ENCODE measurements around the gene STOX1. TPM values are rescaled to one million over a fixed set of nuclear protein-coding genes. Genes with fewer than 3 reads are reported as not detected.

The STOX1 gene, protein sequence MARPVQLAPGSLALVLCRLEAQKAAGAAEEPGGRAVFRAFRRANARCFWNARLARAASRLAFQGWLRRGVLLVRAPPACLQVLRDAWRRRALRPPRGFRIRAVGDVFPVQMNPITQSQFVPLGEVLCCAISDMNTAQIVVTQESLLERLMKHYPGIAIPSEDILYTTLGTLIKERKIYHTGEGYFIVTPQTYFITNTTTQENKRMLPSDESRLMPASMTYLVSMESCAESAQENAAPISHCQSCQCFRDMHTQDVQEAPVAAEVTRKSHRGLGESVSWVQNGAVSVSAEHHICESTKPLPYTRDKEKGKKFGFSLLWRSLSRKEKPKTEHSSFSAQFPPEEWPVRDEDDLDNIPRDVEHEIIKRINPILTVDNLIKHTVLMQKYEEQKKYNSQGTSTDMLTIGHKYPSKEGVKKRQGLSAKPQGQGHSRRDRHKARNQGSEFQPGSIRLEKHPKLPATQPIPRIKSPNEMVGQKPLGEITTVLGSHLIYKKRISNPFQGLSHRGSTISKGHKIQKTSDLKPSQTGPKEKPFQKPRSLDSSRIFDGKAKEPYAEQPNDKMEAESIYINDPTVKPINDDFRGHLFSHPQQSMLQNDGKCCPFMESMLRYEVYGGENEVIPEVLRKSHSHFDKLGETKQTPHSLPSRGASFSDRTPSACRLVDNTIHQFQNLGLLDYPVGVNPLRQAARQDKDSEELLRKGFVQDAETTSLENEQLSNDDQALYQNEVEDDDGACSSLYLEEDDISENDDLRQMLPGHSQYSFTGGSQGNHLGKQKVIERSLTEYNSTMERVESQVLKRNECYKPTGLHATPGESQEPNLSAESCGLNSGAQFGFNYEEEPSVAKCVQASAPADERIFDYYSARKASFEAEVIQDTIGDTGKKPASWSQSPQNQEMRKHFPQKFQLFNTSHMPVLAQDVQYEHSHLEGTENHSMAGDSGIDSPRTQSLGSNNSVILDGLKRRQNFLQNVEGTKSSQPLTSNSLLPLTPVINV
- total RNA-seq (under 1 TPM; 0.33 to 0.35 TPM), polyA plus RNA-seq (under 1 TPM; 0.17 to 0.21 TPM)

DNA sequence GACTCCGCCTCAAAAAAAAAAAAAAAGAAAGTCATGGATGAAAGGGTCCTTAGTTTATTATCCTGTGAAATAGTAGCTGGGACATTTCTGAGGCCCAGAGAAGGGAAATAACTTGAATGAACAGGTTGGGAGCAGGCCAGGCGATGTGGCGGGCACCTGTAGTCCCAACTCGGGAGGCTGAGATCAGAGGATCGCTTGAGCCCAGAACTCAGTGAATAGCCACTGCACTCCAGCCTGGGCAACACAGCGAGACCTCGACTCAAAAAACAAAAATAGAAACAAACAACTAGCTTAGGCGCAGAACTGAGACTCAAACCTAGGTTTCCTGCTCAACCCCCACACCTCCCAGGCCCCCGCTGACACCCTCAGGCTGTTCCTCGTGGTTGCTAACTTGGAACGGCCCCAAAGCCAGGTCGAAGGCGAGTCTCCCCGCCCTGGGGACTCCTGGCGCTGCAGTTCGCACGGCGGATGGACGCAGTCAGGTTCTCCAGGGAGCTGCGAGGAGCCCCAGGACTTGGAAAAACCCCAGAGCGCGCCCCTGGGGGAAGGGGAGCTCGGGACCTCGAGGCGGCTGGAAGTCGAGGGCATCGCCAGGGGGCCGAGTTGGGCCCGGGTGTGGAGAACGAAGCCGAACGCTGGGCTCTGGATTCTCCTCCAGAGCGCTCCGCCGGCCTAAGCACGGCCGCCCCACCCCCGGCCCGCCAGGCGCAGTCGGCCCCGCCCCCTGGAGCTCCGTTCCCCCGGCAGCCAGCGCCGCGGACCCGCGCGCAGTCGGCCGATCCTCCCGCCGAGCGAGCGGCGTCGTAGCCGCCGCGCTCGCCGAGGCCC is at the start of gene STOX1:
STOX1 (plus strand) TSS at position 768 of the 828 bp plus-strand sequence. CDS start 93 bp downstream, outside the sequence.
- POLR2A ChIA-PET (ENCODE audit: partially characterized antibody): interaction anchor here (0.9 to 1.8 kb wide), 2 partner anchors 9 to 73 kb away, joined by 3 to 5 read pairs; no protein-coding TSS in a partner anchor
- DNase-seq: peak; percentile 44 to 53 (median 47)
- Mint-ChIP-seq H3K36me3 (no peaks in the 10 kb centered on the region), H3K27me3 (no peaks in the 10 kb centered on the region), H3K9me3 (no peaks in the 10 kb centered on the region), H3K4me1 (peaks cover 0 to 16% (median 4%) of the 10 kb centered on the region in 4 donors), H3K27ac (peak within 1 kb of the TSS in 2 of 7 donors; percentile 35 to 38), H3K4me3 (peak within 1 kb of the TSS; percentile 74 to 84 (median 80))
- Histone ChIP-seq H3K4me1 (ENCODE audit: insufficient read depth, low read length) (peaks cover 6% of the 10 kb centered on the region), H3K4me3 (ENCODE audit: low read length in 2 of 2) (peak within 1 kb of the TSS; percentile 39 to 52), H3K9me3 (ENCODE audit: control insufficient read depth in 1 of 2, low read length in 2 of 2) (no peaks in the 10 kb centered on the region), H3K27ac (ENCODE audit: low read depth, low read length) (no peak within 1 kb of the TSS), H3K36me3 (ENCODE audit: insufficient read depth, low read length) (no peaks in the 10 kb centered on the region), H3K27me3 (ENCODE audit: insufficient read depth, low read length) (no peaks in the 10 kb centered on the region)
- CTCF ChIA-PET (ENCODE audit: partially characterized antibody): no interaction called here
- intact Hi-C loops (cut with micrococcal nuclease): no loop called here

DNA sequence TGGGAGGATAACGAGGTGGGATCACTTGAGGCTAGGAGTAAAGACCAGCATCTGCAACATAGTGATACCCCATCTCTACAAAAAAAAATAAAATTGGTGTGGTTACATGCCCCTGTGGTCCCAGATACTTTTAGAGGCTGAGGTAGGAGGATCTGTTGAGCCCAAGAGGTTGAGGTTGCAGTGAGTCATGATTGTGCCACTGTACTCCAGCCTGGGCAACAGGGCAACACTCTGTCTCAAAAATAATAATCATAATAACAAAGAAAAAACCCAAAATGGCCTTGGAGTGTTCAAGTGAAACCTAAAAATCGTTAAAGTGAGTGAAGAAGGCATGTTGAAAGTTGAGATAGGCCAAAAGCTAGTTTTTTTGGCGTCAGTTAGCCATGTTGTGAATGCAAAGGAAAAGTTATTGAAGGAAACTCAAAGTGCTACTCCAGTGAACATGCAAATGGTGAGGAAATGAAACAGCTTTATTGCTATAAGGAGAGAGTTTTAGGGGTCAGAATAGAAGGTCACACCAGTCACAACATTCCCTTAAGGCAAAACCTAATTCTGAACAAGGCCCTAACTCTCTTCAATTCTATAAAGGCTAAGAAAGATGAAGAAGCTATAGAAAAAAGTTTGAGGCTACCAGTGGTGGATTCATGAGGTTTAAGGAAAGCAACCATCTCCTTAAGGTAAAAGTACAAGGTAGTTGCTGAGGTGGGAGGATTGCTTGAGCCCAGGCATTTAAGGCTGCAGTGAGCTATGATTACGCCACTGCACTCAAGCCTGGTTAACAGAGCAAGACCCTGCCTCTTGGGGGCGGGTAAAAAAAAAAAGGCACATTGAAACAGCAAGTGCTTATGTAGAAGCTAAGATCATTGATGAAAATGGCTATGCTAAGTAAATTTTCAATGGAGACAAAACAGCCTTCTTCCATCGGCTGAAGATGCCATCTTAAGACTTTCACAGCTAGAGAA is 45.4 kb upstream of the STOX1 start:
- peaks cover 41% of the 10 kb centered on the region for H3K36me3 ChIP-seq (ENCODE audit: insufficient read depth, low read length)
- H3K36me3 Mint-ChIP-seq: peaks cover 47 to 70% of the 10 kb centered on the region in 2 donors
- peak overlapping the region in 4 of 7 donors; percentile 9 to 64 (median 24) for H3K27ac Mint-ChIP-seq
- H3K4me1 ChIP-seq (ENCODE audit: insufficient read depth, low read length): no peaks in the 10 kb centered on the region
- no peak overlapping the region for H3K4me3 Mint-ChIP-seq
- POLR2A ChIA-PET (ENCODE audit: partially characterized antibody): no interaction called here
- H3K9me3 Mint-ChIP-seq: peaks cover 0 to 2% (median 0%) of the 10 kb centered on the region in 8 donors
- H3K27me3 ChIP-seq (ENCODE audit: insufficient read depth, low read length): no peaks in the 10 kb centered on the region
- intact Hi-C loops (cut with micrococcal nuclease): no loop called here
- no peaks in the 10 kb centered on the region for H3K9me3 ChIP-seq (ENCODE audit: control insufficient read depth in 1 of 2, low read length in 2 of 2)
- DNase-seq: no peak
- H3K4me3 ChIP-seq (ENCODE audit: low read length in 2 of 2): no peak overlapping the region
- H3K4me1 Mint-ChIP-seq: peaks cover 0 to under 1% (median 0%) of the 10 kb centered on the region in 4 donors
- no peaks in the 10 kb centered on the region for H3K27me3 Mint-ChIP-seq
- no peak overlapping the region for H3K27ac ChIP-seq (ENCODE audit: low read depth, low read length)
- CTCF ChIA-PET (ENCODE audit: partially characterized antibody): interaction anchor here (0.7 to 0.8 kb wide), 2 partner anchors 13 to 233 kb away, joined by 3 read pairs; no protein-coding TSS in a partner anchor

DNA sequence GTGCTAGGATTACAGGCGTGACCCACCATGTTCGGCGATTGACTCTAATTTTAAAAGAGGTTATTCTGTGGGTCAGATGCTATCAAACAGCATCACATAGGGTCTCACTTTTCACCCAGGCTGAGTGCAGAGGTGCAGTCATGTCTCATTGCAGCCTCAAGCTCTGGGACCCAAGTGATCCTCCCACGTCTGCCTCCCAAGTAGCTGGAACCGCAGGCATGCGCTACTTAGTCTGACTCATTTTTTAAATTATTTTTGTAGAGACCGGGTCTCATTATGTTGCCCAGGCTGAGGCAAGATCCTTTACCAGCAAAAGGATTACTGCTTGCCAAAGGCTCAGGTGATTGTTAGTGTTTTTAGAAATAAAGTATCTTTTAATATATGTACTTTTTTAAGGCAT is 42.9 kb upstream of the STOX1 start:
- no peak overlapping the region for H3K4me3 ChIP-seq (ENCODE audit: low read length in 2 of 2)
- H3K36me3 ChIP-seq (ENCODE audit: insufficient read depth, low read length): peaks cover 52% of the 10 kb centered on the region
- no peak overlapping the region for H3K27ac ChIP-seq (ENCODE audit: low read depth, low read length)
- ChIA-PET CTCF (ENCODE audit: partially characterized antibody) (no interaction called here), POLR2A (ENCODE audit: partially characterized antibody) (no interaction called here)
- no peak overlapping the region for H3K27ac Mint-ChIP-seq
- peaks cover 44 to 64% of the 10 kb centered on the region in 2 donors for H3K36me3 Mint-ChIP-seq
- H3K27me3 ChIP-seq (ENCODE audit: insufficient read depth, low read length): no peaks in the 10 kb centered on the region
- H3K4me1 ChIP-seq (ENCODE audit: insufficient read depth, low read length): no peaks in the 10 kb centered on the region
- no peaks in the 10 kb centered on the region for H3K4me1 Mint-ChIP-seq
- intact Hi-C loops (cut with micrococcal nuclease): no loop called here
- peaks cover 0 to 2% (median 0%) of the 10 kb centered on the region in 8 donors for H3K9me3 Mint-ChIP-seq
- no peak for DNase-seq
- H3K27me3 Mint-ChIP-seq: no peaks in the 10 kb centered on the region
- H3K4me3 Mint-ChIP-seq: no peak overlapping the region
- no peaks in the 10 kb centered on the region for H3K9me3 ChIP-seq (ENCODE audit: control insufficient read depth in 1 of 2, low read length in 2 of 2)

DNA sequence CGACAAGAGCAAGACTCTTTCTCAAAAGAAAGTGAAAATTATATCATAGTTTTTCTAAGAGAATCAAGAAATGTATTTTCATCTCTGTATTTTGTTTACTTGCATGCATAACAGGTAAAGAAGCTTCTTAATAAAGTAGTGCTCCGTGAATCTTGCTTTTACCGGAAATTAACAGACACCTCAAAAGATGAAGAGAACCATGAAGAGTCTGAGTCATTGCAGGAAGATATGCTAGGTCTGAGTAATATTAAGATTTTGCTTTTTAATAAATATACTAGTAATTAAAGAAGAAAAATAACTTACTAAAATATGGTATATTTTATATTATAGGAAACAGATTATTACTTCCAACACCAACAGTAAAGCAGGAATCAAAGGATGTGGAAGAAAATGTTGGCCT is 39.5 kb upstream of the STOX1 start:
- Mint-ChIP-seq H3K4me1 (no peaks in the 10 kb centered on the region), H3K9me3 (peaks cover 0 to 2% (median 0%) of the 10 kb centered on the region in 8 donors), H3K27ac (no peak overlapping the region), H3K36me3 (peaks cover 36 to 50% of the 10 kb centered on the region in 2 donors), H3K27me3 (no peaks in the 10 kb centered on the region), H3K4me3 (no peak overlapping the region)
- H3K36me3 ChIP-seq (ENCODE audit: insufficient read depth, low read length): peaks cover 51% of the 10 kb centered on the region
- ChIA-PET POLR2A (ENCODE audit: partially characterized antibody) (no interaction called here), CTCF (ENCODE audit: partially characterized antibody) (interaction anchor here (1.0 to 1.2 kb wide), 2 partner anchors 9 to 23 kb away, joined by 3 to 4 read pairs; no protein-coding TSS in a partner anchor)
- H3K27me3 ChIP-seq (ENCODE audit: insufficient read depth, low read length): no peaks in the 10 kb centered on the region
- no peak overlapping the region for H3K4me3 ChIP-seq (ENCODE audit: low read length in 2 of 2)
- intact Hi-C loops (cut with micrococcal nuclease): no loop called here
- DNase-seq: no peak
- no peaks in the 10 kb centered on the region for H3K4me1 ChIP-seq (ENCODE audit: insufficient read depth, low read length)
- H3K27ac ChIP-seq (ENCODE audit: low read depth, low read length): no peak overlapping the region
- H3K9me3 ChIP-seq (ENCODE audit: control insufficient read depth in 1 of 2, low read length in 2 of 2): no peaks in the 10 kb centered on the region

DNA sequence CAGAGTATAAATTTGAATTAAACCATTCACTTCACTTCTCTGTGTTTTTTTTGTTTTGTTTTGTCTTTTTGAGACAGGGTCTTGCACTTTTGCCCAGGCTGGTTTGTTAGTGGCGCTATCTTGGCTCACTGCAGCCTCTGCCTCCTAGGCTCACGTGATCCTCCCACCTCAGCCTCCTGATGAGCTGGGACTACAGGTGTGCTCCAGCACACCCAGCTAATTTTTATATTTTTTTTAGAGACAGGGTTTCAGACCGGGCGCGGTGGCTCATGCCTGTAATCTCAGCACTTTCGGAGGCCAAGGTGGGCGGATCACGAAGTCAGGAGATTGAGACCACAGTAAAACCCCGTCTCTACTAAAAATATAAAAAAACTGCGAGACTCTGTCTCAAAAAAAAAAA is 36.9 kb upstream of the STOX1 start:
- H3K4me3 ChIP-seq (ENCODE audit: low read length in 2 of 2): no peak overlapping the region
- no peaks in the 10 kb centered on the region for H3K9me3 Mint-ChIP-seq
- intact Hi-C loops (cut with micrococcal nuclease): no loop called here
- no peaks in the 10 kb centered on the region for H3K27me3 Mint-ChIP-seq
- no peaks in the 10 kb centered on the region for H3K4me1 Mint-ChIP-seq
- no peak overlapping the region for H3K27ac ChIP-seq (ENCODE audit: low read depth, low read length)
- H3K4me1 ChIP-seq (ENCODE audit: insufficient read depth, low read length): no peaks in the 10 kb centered on the region
- ChIA-PET POLR2A (ENCODE audit: partially characterized antibody) (no interaction called here), CTCF (ENCODE audit: partially characterized antibody) (no interaction called here)
- peaks cover 53% of the 10 kb centered on the region for H3K36me3 ChIP-seq (ENCODE audit: insufficient read depth, low read length)
- peaks cover 35 to 49% of the 10 kb centered on the region in 2 donors for H3K36me3 Mint-ChIP-seq
- no peaks in the 10 kb centered on the region for H3K9me3 ChIP-seq (ENCODE audit: control insufficient read depth in 1 of 2, low read length in 2 of 2)
- no peak for DNase-seq
- no peak overlapping the region for H3K27ac Mint-ChIP-seq
- no peaks in the 10 kb centered on the region for H3K27me3 ChIP-seq (ENCODE audit: insufficient read depth, low read length)
- no peak overlapping the region for H3K4me3 Mint-ChIP-seq

DNA sequence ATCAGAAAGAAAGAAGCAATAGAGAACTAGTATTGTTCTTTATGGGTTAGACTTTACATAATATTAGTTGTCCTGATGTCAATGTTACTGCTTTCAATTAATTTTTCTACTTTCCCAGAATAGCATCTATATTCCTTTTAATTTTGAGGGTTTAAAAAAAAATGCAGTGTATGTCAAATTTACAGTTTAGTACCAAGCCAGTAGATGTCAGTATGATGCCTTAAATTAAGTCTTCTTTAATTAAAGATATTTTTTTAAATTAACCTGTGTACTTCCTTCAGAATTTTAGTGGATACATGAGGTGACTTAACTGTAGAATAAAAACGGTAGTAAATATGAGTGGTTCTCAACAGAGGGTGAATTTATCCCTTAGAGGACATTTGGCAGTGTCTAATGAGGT is 35.2 kb upstream of the STOX1 start:
- peaks cover 25 to 42% of the 10 kb centered on the region in 2 donors for H3K36me3 Mint-ChIP-seq
- no peak overlapping the region for H3K27ac Mint-ChIP-seq
- Histone ChIP-seq H3K27me3 (ENCODE audit: insufficient read depth, low read length) (no peaks in the 10 kb centered on the region), H3K4me3 (ENCODE audit: low read length in 2 of 2) (no peak overlapping the region), H3K36me3 (ENCODE audit: insufficient read depth, low read length) (peaks cover 46% of the 10 kb centered on the region), H3K4me1 (ENCODE audit: insufficient read depth, low read length) (no peaks in the 10 kb centered on the region), H3K9me3 (ENCODE audit: control insufficient read depth in 1 of 2, low read length in 2 of 2) (no peaks in the 10 kb centered on the region), H3K27ac (ENCODE audit: low read depth, low read length) (no peak overlapping the region)
- no peaks in the 10 kb centered on the region for H3K4me1 Mint-ChIP-seq
- POLR2A ChIA-PET (ENCODE audit: partially characterized antibody): no interaction called here
- no peaks in the 10 kb centered on the region for H3K27me3 Mint-ChIP-seq
- CTCF ChIA-PET (ENCODE audit: partially characterized antibody): no interaction called here
- no peaks in the 10 kb centered on the region for H3K9me3 Mint-ChIP-seq
- intact Hi-C loops (cut with micrococcal nuclease): no loop called here
- no peak overlapping the region for H3K4me3 Mint-ChIP-seq
- DNase-seq: no peak

Measured in CD4-positive, alpha-beta memory T cell (primary cell).